PFSK-1 (cell line): ENCODE measurements around the gene F8A2.

Source experiments
- POLR2AphosphoS5 ChIP-seq: IDR thresholded peaks from 2 replicates; pipeline ENCODE4 v1.6.1; 2012; ENCODE audit warnings: low read depth, mild to moderate bottlenecking, control low read depth, low read length, moderate library complexity
- SIN3A ChIP-seq: IDR thresholded peaks from 2 replicates; pipeline ENCODE4 v1.6.1; 2012; ENCODE audit warnings: mild to moderate bottlenecking, low read length, moderate library complexity, borderline replicate concordance; ENCODE audit not compliant: insufficient read depth
- TAF1 ChIP-seq: IDR thresholded peaks from 2 replicates; pipeline ENCODE4 v1.6.1; 2012; ENCODE audit warnings: low read length, control low read depth, borderline replicate concordance; ENCODE audit not compliant: insufficient read depth
- TF ChIP-seq, protein P1 (sequence below), 2 experiments: IDR thresholded peaks; 2 replicates each; pipeline versions ENCODE4 v1.6.1 to v1.8.0; 2011 to 2012; ENCODE audit warnings: low read depth in 2 of 2, low read length in 2 of 2, control low read depth in 1 of 2, inconsistent platforms in 1 of 2, mild to moderate bottlenecking in 1 of 2, moderate library complexity in 1 of 2; ENCODE audit not compliant: insufficient read depth in 1 of 2

DNA sequence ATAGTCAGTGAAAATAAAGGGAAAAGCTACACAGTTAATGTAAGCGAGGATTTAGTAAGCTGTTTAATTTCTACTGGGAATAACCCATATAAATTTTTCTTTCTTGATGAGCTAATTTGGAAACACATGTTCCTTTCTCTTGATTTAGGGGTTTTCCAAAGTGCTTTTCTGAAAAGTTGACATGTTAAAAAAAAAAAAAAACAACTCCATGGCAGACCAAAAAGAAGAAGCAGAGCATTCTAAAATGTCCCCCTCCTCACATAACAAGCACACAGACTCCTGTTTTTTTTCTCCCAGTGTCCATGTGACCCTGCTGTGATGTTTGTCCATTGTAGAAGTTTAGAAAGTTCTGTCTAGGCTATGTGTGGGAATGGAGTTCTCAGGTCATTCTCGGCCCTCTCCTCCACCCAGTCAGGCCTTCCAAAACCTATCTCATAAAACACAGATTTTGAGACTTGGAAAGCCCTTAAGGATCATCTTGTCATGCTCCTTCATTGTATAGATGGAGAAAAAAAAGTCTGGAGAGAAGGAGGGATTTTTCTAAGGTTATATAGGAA is 48.3 kb upstream of the F8A2 start:
- TF ChIP-seq, protein P1, sequence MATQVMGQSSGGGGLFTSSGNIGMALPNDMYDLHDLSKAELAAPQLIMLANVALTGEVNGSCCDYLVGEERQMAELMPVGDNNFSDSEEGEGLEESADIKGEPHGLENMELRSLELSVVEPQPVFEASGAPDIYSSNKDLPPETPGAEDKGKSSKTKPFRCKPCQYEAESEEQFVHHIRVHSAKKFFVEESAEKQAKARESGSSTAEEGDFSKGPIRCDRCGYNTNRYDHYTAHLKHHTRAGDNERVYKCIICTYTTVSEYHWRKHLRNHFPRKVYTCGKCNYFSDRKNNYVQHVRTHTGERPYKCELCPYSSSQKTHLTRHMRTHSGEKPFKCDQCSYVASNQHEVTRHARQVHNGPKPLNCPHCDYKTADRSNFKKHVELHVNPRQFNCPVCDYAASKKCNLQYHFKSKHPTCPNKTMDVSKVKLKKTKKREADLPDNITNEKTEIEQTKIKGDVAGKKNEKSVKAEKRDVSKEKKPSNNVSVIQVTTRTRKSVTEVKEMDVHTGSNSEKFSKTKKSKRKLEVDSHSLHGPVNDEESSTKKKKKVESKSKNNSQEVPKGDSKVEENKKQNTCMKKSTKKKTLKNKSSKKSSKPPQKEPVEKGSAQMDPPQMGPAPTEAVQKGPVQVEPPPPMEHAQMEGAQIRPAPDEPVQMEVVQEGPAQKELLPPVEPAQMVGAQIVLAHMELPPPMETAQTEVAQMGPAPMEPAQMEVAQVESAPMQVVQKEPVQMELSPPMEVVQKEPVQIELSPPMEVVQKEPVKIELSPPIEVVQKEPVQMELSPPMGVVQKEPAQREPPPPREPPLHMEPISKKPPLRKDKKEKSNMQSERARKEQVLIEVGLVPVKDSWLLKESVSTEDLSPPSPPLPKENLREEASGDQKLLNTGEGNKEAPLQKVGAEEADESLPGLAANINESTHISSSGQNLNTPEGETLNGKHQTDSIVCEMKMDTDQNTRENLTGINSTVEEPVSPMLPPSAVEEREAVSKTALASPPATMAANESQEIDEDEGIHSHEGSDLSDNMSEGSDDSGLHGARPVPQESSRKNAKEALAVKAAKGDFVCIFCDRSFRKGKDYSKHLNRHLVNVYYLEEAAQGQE (IDR thresholded peaks at IDR 0.05; ENCODE audit: insufficient read depth in 1 of 2, low read depth in 2 of 2, low read length in 2 of 2): no peak
- TF ChIP-seq TAF1 (no peak), POLR2AphosphoS5 (no peak), SIN3A (no peak)
